ACC112 (cell line): ENCODE results near the gene PCDHA2.
A peak's percentile ranks its signal among the peaks of the same experiment; 100 is the strongest.

Experiments used
- H2AFZ ChIP-seq: fragments of 200-600 bp; sonication (generic); one replicate; pipeline ENCODE4 v1.6.0; 2017; ENCODE audit warnings: antibody characterized with exemption, low read length; ENCODE audit not compliant: unreplicated experiment
- H3K27ac ChIP-seq: fragments of 200-600 bp; sonication (generic); 2 replicates; pipeline ENCODE4 v1.5.1; 2014; ENCODE audit warnings: low read depth, mild to moderate bottlenecking, antibody characterized with exemption, low read length, moderate library complexity
- H3K27me3 ChIP-seq: fragments of 200-600 bp; sonication (generic); 2 replicates; pipeline ENCODE4 v1.6.1; 2014; ENCODE audit warnings: mild to moderate bottlenecking, antibody characterized with exemption, low read length, moderate library complexity, mixed read lengths; ENCODE audit not compliant: insufficient read depth
- H3K36me3 ChIP-seq: fragments of 200-600 bp; sonication (generic); 2 replicates; pipeline ENCODE4 v1.6.1; 2016; ENCODE audit warnings: mild to moderate bottlenecking, antibody characterized with exemption, low read length, moderate library complexity, mixed read lengths; ENCODE audit not compliant: insufficient read depth
- H3K4me1 ChIP-seq: fragments of 200-600 bp; sonication (generic); one replicate; pipeline ENCODE4 v1.6.1; 2016; ENCODE audit warnings: low read length, mixed read lengths; ENCODE audit not compliant: insufficient read depth, unreplicated experiment, control insufficient read depth
- H3K4me3 ChIP-seq: fragments of 200-600 bp; sonication (generic); 2 replicates; pipeline ENCODE4 v1.5.1; 2014; ENCODE audit warnings: mild to moderate bottlenecking, low read depth, low read length
- H3K79me2 ChIP-seq: fragments of 200-600 bp; sonication (generic); one replicate; pipeline ENCODE4 v1.6.0; 2016; ENCODE audit warnings: low read length; ENCODE audit not compliant: control insufficient read depth, unreplicated experiment, insufficient read depth

PCDHA2 gene

GRCh38 chr5:140835622-140836510 is 41.2 kb downstream of the PCDHA2 start:
- H2AFZ ChIP-seq: no peak overlapping the region
- H3K4me3 ChIP-seq: no peak overlapping the region
- no peaks in the 10 kb centered on the region for H3K4me1 ChIP-seq
- H3K36me3 ChIP-seq: no peaks in the 10 kb centered on the region
- H3K79me2 ChIP-seq: no peaks in the 10 kb centered on the region
- H3K27me3 ChIP-seq: no peaks in the 10 kb centered on the region
- H3K27ac ChIP-seq: no peak overlapping the region

DNA sequence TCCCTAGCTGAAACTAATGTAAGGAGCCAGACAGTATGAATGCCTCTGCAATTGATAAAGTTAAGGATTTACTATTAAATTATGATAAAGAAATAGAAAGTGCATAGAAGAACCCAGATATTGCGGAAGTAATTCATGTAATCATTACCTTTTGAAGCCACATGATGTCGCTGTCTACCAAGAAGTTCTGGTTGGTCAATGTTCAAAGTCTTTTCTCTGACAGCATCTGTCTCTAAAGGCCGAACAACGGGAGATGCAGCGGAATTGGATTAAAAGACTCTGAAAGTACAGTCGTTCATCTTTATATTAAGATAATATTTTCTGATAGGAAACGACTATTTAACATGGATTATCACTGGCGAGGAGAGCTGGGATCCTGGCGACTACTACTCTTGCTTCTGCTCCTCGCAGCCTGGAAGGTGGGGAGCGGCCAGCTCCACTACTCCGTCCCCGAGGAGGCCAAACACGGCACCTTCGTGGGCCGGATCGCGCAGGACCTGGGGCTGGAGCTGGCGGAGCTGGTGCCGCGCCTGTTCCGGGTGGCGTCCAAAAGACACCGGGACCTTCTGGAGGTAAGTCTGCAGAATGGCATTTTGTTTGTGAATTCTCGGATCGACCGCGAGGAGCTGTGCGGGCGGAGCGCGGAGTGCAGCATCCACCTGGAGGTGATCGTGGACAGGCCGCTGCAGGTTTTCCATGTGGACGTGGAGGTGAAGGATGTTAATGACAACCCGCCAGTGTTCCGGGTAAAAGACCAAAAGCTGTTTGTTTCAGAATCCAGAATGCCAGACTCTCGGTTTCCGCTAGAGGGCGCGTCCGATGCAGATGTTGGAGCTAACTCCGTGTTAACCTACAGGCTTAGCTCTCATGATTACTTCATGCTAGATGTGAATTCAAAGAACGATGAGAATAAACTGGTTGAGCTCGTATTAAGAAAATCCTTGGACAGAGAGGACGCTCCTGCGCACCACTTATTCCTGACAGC is 46.6 kb downstream of the PCDHA2 start, which contains the start of gene PCDHA8:
Gene PCDHA8 (plus strand): TSS at position 210 of the 985 bp plus-strand sequence. CDS start 135 bp downstream, at position 345.
- Histone ChIP-seq H3K27me3 (no peaks in the 10 kb centered on the region), H3K4me3 (peak within 1 kb of the TSS; percentile 35), H3K27ac (no peak within 1 kb of the TSS), H3K36me3 (no peaks in the 10 kb centered on the region), H3K79me2 (no peaks in the 10 kb centered on the region), H2AFZ (no peak within 1 kb of the TSS), H3K4me1 (no peaks in the 10 kb centered on the region)

DNA sequence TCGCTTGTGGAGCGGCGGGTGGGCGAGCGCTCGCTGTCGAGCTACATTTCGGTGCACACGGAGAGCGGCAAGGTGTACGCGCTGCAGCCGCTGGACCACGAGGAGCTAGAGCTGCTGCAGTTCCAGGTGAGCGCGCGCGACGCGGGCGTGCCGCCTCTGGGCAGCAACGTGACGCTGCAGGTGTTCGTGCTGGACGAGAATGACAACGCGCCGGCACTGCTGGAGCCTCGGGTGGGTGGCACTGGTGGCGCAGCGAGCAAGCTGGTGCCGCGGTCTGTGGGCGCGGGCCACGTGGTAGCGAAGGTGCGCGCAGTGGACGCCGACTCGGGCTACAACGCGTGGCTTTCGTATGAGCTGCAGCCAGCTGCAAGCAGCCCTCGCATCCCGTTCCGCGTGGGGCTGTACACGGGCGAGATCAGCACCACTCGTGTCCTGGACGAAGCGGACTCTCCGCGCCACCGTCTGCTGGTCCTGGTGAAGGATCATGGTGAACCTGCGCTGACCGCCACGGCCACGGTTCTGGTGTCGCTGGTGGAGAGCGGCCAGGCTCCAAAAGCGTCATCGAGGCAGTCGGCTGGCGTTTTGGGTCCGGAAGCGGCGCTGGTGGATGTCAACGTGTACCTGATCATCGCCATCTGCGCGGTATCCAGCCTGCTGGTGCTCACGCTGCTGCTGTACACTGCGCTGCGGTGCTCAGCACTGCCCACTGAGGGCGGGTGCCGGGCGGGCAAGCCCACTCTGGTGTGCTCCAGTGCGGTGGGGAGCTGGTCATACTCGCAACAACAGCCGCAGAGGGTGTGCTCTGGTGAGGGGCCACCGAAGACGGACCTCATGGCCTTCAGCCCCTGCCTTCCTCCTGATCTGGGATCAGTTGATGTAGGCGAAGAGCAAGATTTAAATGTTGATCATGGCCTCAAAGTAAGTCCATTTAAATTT is 48.4 kb downstream of the PCDHA2 start:
- H3K4me3 ChIP-seq: no peak overlapping the region

More for the DNA sequence above, 48.4 kb downstream of the PCDHA2 start:
- no peaks in the 10 kb centered on the region for H3K36me3 ChIP-seq
- no peaks in the 10 kb centered on the region for H3K4me1 ChIP-seq
- H3K79me2 ChIP-seq: no peaks in the 10 kb centered on the region
- H3K27ac ChIP-seq: no peak overlapping the region
- H2AFZ ChIP-seq: no peak overlapping the region
- H3K27me3 ChIP-seq: no peaks in the 10 kb centered on the region
